Stimulated activated CD8-positive, alpha-beta memory T cell treated with anti-CD3 and anti-CD28 coated beads, Interleukin-15, amount 100 ng/mL, for 4 hours (primary cell): ENCODE results near the gene LGALS7B.
"Not testable (repeated sequence)": the region's sequence is repeated elsewhere in the genome, so short reads cannot be mapped to it uniquely, and the experiment has no call there.

ENCODE experiments used
- DNase-seq, 2 donors: peaks; one replicate each; pipeline ENCODE4 v3.0.0-alpha.2; 2020; ENCODE audit warnings: low read depth in 2 of 2

The LGALS7B gene

GRCh38 chr19:38770228-38770948 lies 18.6 kb upstream of the LGALS7B start:
- not testable (repeated sequence) for DNase-seq

- DNase-seq = not testable (repeated sequence)
These were observed 18.1 kb upstream of the LGALS7B start for GRCh38 chr19:38770949-38771275.

- DNase-seq = not testable (repeated sequence)
These were observed 17.4 kb upstream of the LGALS7B start for GRCh38 chr19:38771569-38771968.

- DNase-seq = no peak
These were observed 15.4 kb upstream of the LGALS7B start, which contains the start of gene LGALS7 for GRCh38 chr19:38773469-38774177. Gene LGALS7 (minus strand): TSS chr19:38773517. CDS start chr19:38773492, 25 bp downstream.

GRCh38 chr19:38774181-38774950 lies 14.6 kb upstream of the LGALS7B start:
- no peak for DNase-seq

- DNase-seq = no peak
These were observed 10.3 kb upstream of the LGALS7B start for GRCh38 chr19:38778733-38779132.

GRCh38 chr19:38780443-38780842 lies 8.6 kb upstream of the LGALS7B start:
- no peak for DNase-seq

GRCh38 chr19:38781058-38781457 lies 7.9 kb upstream of the LGALS7B start:
- DNase-seq = no peak

GRCh38 chr19:38782212-38782611 lies 6.8 kb upstream of the LGALS7B start:
- DNase-seq = not testable (repeated sequence)

- no peak for DNase-seq
These were observed 4.8 kb upstream of the LGALS7B start for GRCh38 chr19:38784224-38784623.

GRCh38 chr19:38785187-38785699 lies 3.8 kb upstream of the LGALS7B start:
- DNase-seq = no peak

- DNase-seq = not testable (repeated sequence)
These were observed 2.9 kb upstream of the LGALS7B start for GRCh38 chr19:38786061-38786460.

- DNase-seq = no peak
These were observed 2.3 kb upstream of the LGALS7B start for GRCh38 chr19:38786572-38787265.

- DNase-seq = not testable (repeated sequence)
These were observed 1.8 kb downstream of the LGALS7B start for GRCh38 chr19:38790507-38791403.

GRCh38 chr19:38791451-38792064 lies 2.6 kb downstream of the LGALS7B start:
- DNase-seq = not testable (repeated sequence)

- DNase-seq = no peak
These were observed 3.5 kb downstream of the LGALS7B start for GRCh38 chr19:38792250-38793111.

GRCh38 chr19:38793177-38793576 lies 4.2 kb downstream of the LGALS7B start:
- DNase-seq = no peak

GRCh38 chr19:38793671-38794070 lies 4.7 kb downstream of the LGALS7B start:
- no peak for DNase-seq

GRCh38 chr19:38795549-38795948 lies 6.5 kb downstream of the LGALS7B start:
- DNase-seq = no peak
